GM20000 (cell line): ENCODE measurements around the gene GALNT2.

Source experiments
- DNase-seq: peaks from one replicate; pipeline ENCODE4 v3.0.0; 2012; ENCODE audit warnings: low spot score
- CTCF ChIP-seq: IDR thresholded peaks from 2 replicates; pipeline ENCODE4 v1.5.1; 2012; ENCODE audit warnings: mild to moderate bottlenecking, control low read depth; ENCODE audit errors: extremely low read depth, missing control alignments

Gene GALNT2

GRCh38 chr1:230205719-230206198, 138.7 kb downstream of the GALNT2 start:
- DNase-seq: no peak
- TF ChIP-seq CTCF: no peak

- no peak for TF ChIP-seq CTCF
- no peak for DNase-seq
These were observed 139.2 kb downstream of the GALNT2 start for GRCh38 chr1:230206207-230206606.

- no peak for TF ChIP-seq CTCF
- DNase-seq: no peak
These were observed 139.9 kb downstream of the GALNT2 start for GRCh38 chr1:230206976-230207375.

- DNase-seq: no peak
- TF ChIP-seq CTCF: no peak
These were observed 140.6 kb downstream of the GALNT2 start for GRCh38 chr1:230207598-230207997.

GRCh38 chr1:230208619-230209261, 141.7 kb downstream of the GALNT2 start:
- DNase-seq: peak; percentile 56
- TF ChIP-seq CTCF: no peak

DNA sequence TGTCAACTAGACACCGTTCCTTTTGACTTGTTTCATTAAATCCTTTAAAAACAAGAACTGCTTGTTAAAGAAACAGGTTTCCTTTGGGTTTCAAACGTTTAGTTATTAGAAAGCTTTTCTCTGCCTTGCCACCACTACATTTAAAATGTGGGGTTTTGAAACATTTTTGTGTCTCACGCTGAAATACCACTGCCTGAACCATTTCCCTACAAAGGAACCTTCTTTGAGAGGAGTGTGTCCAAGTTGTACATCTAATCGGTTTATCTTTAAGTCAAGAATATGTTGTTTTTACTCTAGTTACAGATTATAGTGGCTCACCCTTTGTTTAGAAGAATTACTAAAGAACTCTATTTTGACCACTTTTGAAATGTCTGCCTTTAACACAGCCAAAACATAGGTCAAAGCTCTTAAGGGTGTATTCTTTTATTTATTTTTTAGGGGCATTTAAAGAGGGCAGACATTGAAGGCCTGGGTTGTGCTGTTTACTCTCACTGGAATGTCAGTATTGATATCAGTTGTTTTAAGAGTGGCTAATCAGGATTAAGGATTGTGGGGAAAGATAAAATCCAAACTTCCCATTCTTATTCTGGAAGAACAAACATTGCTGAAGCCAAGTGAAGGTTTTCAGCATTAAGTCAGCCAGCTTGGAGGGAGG, 143.4 kb downstream of the GALNT2 start:
- no peak for TF ChIP-seq CTCF
- DNase-seq: no peak

DNA sequence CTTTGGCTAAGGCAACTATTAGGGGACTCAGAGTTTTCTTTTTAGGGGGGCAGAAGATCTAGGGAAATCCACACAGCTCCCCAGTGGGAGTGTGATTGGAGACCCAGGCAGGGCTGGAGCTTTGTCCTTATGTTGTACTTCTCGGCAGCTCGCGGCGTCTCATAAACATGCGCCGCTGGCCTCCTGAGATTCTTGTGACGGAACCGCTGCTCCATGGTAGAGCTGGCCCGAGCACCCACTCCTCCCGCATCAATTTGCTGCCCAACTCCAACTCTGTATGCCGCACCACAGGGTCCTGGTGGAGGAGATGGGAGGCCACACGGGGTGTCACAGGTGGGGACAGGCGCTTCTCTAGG, 143.9 kb downstream of the GALNT2 start:
- no peak for TF ChIP-seq CTCF
- no peak for DNase-seq
